HepG2 (cell line): ENCODE measurements around the gene SEMA5B. TPM values are rescaled to one million over a fixed set of nuclear protein-coding genes. Genes with fewer than 3 reads are reported as not detected.

ENCODE experiments used
- ARID5B ChIP-seq: IDR thresholded peaks from 2 replicates; pipeline ENCODE4 v1.4.0; 2020; ENCODE audit warnings: mild to moderate bottlenecking, missing genetic modification reagents
- HNRNPL ChIP-seq: fragments of 200-400 bp; formaldehyde crosslinking; IDR thresholded peaks from 2 replicates; pipeline ENCODE4 v1.6.1; 2017; ENCODE audit warnings: mild to moderate bottlenecking, low read depth, low read length
- NFE2L1 ChIP-seq: sonication (generic); formaldehyde crosslinking; IDR thresholded peaks from 2 replicates; pipeline ENCODE4 v1.4.0; 2020; ENCODE audit warnings: missing genetic modification reagents, mild to moderate bottlenecking, borderline replicate concordance
- NRL ChIP-seq: sonication (generic); formaldehyde crosslinking; IDR thresholded peaks from 2 replicates; pipeline ENCODE4 v1.5.0; 2020; ENCODE audit warnings: missing genetic modification reagents, mild to moderate bottlenecking, moderate library complexity, borderline replicate concordance
- PHF21A ChIP-seq: sonication (generic); formaldehyde crosslinking; IDR thresholded peaks from 2 replicates; pipeline ENCODE4 v1.5.0; 2020; ENCODE audit warnings: mild to moderate bottlenecking, missing genetic modification reagents
- REPIN1 ChIP-seq: sonication (generic); formaldehyde crosslinking; IDR thresholded peaks from 2 replicates; pipeline ENCODE4 v1.8.0; 2022; ENCODE audit warnings: missing genetic modification reagents, low read depth, mild to moderate bottlenecking, borderline replicate concordance
- TIGD3 ChIP-seq: sonication (generic); formaldehyde crosslinking; IDR thresholded peaks from 2 replicates; pipeline ENCODE4 v1.5.1; 2020; ENCODE audit warnings: mild to moderate bottlenecking, missing genetic modification reagents, borderline replicate concordance
- XRCC5 ChIP-seq: fragments of 200-400 bp; formaldehyde crosslinking; optimal IDR thresholded peaks from 2 replicates; pipeline ENCODE3; 2017; ENCODE audit warnings: mild to moderate bottlenecking, low read length
- ZNF234 ChIP-seq: sonication (generic); formaldehyde crosslinking; conservative IDR thresholded peaks from 2 replicates; pipeline ENCODE4 v1.5.1; 2020; ENCODE audit warnings: mild to moderate bottlenecking, missing genetic modification reagents
- ZNF30 ChIP-seq: sonication (generic); formaldehyde crosslinking; IDR thresholded peaks from 2 replicates; pipeline ENCODE4 v1.5.0; 2020; ENCODE audit warnings: mild to moderate bottlenecking, missing genetic modification reagents
- polyA plus RNA-seq, 8 experiments: library from polyadenylated mRNA; depleted of rRNA in 3 of 8; stranded (reverse) in 7 of 8; unstranded in 1 of 8; fragments of >200 nt; fragmentation: Illumina TruSeq in 4 of 8; extraction: Trizol in 4 of 8; gene quantifications; 2 replicates each; pipeline versions ENCODE4 v1.2.1 to v1.2.3, GENCODE V29; 2011 to 2016; ENCODE audit warnings: low read depth in 4 of 8, missing spikeins in 1 of 8, mixed read lengths in 1 of 8; ENCODE audit not compliant: insufficient read depth in 1 of 8
- total RNA-seq, 5 experiments: library from RNA; depleted of rRNA; stranded (reverse); fragments of >200 nt; fragmentation: Illumina TruSeq; extraction: Trizol; gene quantifications; 2 replicates each; pipeline ENCODE4 v1.2.3, GENCODE V29; 2016; ENCODE audit warnings: low read depth in 1 of 5
- TF ChIP-seq, protein P1 (sequence below): sonication (generic); formaldehyde crosslinking; IDR thresholded peaks from 2 replicates; pipeline ENCODE4 v1.5.1; 2020; ENCODE audit warnings: mild to moderate bottlenecking, missing genetic modification reagents, moderate library complexity
- TF ChIP-seq, protein P2 (sequence below): IDR thresholded peaks from 2 replicates; pipeline ENCODE4 v1.6.1; 2018; ENCODE audit warnings: missing genetic modification reagents, mild to moderate bottlenecking, missing compliant biosample characterization
- TF ChIP-seq, protein P3 (sequence below): IDR thresholded peaks from 2 replicates; pipeline ENCODE4 v1.6.1; 2016; ENCODE audit warnings: low read depth, borderline replicate concordance
- TF ChIP-seq, protein P4 (sequence below): IDR thresholded peaks from 2 replicates; pipeline ENCODE4 v1.6.1; 2012; ENCODE audit warnings: low read depth, low read length, improper control_type of control experiment

The SEMA5B gene
- total and polyA plus RNA-seq, 2 of the 13 experiments (the other 11 are each of a cell fraction or from before 2014, with no cell fraction given) = not detected

GRCh38 chr3:122942937-122943827 lies 84.4 kb downstream of the SEMA5B start (continued):
- no peak for TF ChIP-seq TIGD3 (CRISPR knock-in tag)
- TF ChIP-seq NRL = 0 out of 2 replicates have a peak, but pooled peaks have one; percentile 37
- TF ChIP-seq ZNF30 (CRISPR knock-in tag) = no peak
- TF ChIP-seq, protein P1, sequence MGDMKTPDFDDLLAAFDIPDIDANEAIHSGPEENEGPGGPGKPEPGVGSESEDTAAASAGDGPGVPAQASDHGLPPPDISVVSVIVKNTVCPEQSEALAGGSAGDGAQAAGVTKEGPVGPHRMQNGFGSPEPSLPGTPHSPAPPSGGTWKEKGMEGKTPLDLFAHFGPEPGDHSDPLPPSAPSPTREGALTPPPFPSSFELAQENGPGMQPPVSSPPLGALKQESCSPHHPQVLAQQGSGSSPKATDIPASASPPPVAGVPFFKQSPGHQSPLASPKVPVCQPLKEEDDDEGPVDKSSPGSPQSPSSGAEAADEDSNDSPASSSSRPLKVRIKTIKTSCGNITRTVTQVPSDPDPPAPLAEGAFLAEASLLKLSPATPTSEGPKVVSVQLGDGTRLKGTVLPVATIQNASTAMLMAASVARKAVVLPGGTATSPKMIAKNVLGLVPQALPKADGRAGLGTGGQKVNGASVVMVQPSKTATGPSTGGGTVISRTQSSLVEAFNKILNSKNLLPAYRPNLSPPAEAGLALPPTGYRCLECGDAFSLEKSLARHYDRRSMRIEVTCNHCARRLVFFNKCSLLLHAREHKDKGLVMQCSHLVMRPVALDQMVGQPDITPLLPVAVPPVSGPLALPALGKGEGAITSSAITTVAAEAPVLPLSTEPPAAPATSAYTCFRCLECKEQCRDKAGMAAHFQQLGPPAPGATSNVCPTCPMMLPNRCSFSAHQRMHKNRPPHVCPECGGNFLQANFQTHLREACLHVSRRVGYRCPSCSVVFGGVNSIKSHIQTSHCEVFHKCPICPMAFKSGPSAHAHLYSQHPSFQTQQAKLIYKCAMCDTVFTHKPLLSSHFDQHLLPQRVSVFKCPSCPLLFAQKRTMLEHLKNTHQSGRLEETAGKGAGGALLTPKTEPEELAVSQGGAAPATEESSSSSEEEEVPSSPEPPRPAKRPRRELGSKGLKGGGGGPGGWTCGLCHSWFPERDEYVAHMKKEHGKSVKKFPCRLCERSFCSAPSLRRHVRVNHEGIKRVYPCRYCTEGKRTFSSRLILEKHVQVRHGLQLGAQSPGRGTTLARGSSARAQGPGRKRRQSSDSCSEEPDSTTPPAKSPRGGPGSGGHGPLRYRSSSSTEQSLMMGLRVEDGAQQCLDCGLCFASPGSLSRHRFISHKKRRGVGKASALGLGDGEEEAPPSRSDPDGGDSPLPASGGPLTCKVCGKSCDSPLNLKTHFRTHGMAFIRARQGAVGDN = peak; percentile 57
- TF ChIP-seq, protein P2, sequence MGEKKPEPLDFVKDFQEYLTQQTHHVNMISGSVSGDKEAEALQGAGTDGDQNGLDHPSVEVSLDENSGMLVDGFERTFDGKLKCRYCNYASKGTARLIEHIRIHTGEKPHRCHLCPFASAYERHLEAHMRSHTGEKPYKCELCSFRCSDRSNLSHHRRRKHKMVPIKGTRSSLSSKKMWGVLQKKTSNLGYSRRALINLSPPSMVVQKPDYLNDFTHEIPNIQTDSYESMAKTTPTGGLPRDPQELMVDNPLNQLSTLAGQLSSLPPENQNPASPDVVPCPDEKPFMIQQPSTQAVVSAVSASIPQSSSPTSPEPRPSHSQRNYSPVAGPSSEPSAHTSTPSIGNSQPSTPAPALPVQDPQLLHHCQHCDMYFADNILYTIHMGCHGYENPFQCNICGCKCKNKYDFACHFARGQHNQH = 0 out of 2 replicates have a peak, but pooled peaks have one; percentile 44
- TF ChIP-seq REPIN1 = peak; percentile 33; the same call in 1 of the 2 replicates
- 0 out of 2 replicates have a peak, but pooled peaks have one; percentile 73 for TF ChIP-seq HNRNPL
- TF ChIP-seq NFE2L1 = no peak
- TF ChIP-seq, protein P3, sequence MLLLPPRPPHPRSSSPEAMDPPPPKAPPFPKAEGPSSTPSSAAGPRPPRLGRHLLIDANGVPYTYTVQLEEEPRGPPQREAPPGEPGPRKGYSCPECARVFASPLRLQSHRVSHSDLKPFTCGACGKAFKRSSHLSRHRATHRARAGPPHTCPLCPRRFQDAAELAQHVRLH = peak; percentile 52; the same call in 1 of the 2 replicates
- peak; percentile 89 for TF ChIP-seq XRCC5
- TF ChIP-seq ARID5B (CRISPR knock-in tag) = 0 out of 2 replicates have a peak, but pooled peaks have one; percentile 26
- no peak for TF ChIP-seq ZNF234 (CRISPR knock-in tag)
- TF ChIP-seq PHF21A (CRISPR knock-in tag) = peak; percentile 48; the same call in 1 of the 2 replicates
- TF ChIP-seq, protein P4, sequence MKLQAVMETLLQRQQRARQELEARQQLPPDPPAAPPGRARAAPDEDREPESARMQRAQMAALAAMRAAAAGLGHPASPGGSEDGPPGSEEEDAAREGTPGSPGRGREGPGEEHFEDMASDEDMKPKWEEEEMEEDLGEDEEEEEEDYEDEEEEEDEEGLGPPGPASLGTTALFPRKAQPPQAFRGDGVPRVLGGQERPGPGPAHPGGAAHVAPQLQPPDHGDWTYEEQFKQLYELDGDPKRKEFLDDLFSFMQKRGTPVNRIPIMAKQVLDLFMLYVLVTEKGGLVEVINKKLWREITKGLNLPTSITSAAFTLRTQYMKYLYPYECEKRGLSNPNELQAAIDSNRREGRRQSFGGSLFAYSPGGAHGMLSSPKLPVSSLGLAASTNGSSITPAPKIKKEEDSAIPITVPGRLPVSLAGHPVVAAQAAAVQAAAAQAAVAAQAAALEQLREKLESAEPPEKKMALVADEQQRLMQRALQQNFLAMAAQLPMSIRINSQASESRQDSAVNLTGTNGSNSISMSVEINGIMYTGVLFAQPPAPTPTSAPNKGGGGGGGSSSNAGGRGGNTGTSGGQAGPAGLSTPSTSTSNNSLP = no peak
